Measurements from ENCODE around the gene LRMDA. TPM values are rescaled to one million over a fixed set of nuclear protein-coding genes. Genes with fewer than 3 reads are reported as not detected.

The LRMDA gene
- total RNA-seq, 1 experiment from 2014 or later: 4.8 TPM

DNA sequence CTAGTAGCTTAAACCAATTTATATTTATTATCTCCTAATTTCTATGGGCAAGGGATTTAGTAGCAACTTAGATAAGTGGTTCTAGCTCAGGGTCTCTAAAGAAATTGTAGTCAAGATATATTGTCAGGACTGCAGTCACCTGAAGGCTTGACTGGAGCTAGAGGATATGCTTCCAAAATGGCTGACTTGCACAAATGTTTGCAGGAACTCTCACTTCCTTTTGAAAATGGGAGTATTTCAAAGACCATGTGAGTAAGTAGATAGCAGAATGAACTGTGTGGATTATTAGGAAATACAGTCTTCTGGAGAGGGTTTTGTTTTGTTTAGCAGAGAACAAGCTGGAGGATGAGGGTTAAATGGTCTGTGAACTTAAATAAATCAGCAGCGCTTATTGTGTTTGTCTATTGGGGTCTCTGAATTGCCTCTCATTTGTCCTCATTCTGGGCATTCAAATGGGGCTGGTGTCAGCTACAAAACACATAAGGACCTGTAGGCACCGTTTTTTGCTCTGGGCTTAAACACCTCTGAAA is 524.6 kb downstream of the LRMDA start:
- CTCF ChIA-PET: interaction anchor here (1.7 kb wide), 1 partner anchor 81 kb away, joined by 7 read pairs; no protein-coding TSS in a partner anchor

More for the DNA sequence above, 524.6 kb downstream of the LRMDA start:
- no peaks in the 10 kb centered on the region for H3K36me3 ChIP-seq (ENCODE audit: control insufficient read depth in 1 of 2, insufficient read depth in 2 of 2, low read length in 2 of 2)
- no peak overlapping the region for H3K4me2 ChIP-seq (ENCODE audit: low read length)
- ChIA-PET RAD21 (ENCODE audit: low non-redundant PET in 1 of 2, low total read pairs in 2 of 2, uncharacterized antibody in 2 of 2, unreplicated experiment in 2 of 2) (no interaction called here), POLR2A (interaction anchor here (1.9 kb wide), 1 partner anchor 554 kb away, joined by 7 read pairs; the partner anchor contains the start of gene ZNF503)
- no peaks in the 10 kb centered on the region for H4K20me1 ChIP-seq (ENCODE audit: insufficient read depth)
- no peaks in the 10 kb centered on the region for H3K79me2 ChIP-seq (ENCODE audit: insufficient read depth, low read length)
- BruUV-seq (replicated peaks): no TSS peak
- H3K4me3 ChIP-seq (replicated peaks in 1 of 2; ENCODE audit: low read depth in 1 of 2, low read length in 2 of 2): no peak overlapping the region
- DNase-seq (ENCODE audit: low read depth, low spot score) (no peak), ATAC-seq (no peak)
- H3K27ac ChIP-seq (ENCODE audit: low read depth, low read length): no peak overlapping the region
- no peak overlapping the region for H2AFZ ChIP-seq (ENCODE audit: low read depth, low read length, poor library complexity, severe bottlenecking)
- no peak overlapping the region for H3K9ac ChIP-seq (ENCODE audit: low read length)
- intact Hi-C loops (cut with micrococcal nuclease): no loop called here
- H3K4me1 ChIP-seq (ENCODE audit: control insufficient read depth in 1 of 2, insufficient read depth in 2 of 2, low read length in 2 of 2): peaks cover 5 to 15% of the 10 kb centered on the region in 2 experiments
- no peaks in the 10 kb centered on the region for H3K9me2 ChIP-seq (ENCODE audit: insufficient read depth)
- H3K9me3 ChIP-seq (ENCODE audit: control insufficient read depth in 1 of 2, insufficient read depth in 1 of 2, low read depth in 1 of 2, low read length in 2 of 2): no peaks in the 10 kb centered on the region
- TF ChIP-seq, protein P1, sequence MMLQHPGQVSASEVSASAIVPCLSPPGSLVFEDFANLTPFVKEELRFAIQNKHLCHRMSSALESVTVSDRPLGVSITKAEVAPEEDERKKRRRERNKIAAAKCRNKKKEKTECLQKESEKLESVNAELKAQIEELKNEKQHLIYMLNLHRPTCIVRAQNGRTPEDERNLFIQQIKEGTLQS (IDR thresholded peaks at IDR 0.05): no peak
- TF ChIP-seq JUND (IDR thresholded peaks at IDR 0.05) (no peak), EZH2phosphoT487 (IDR thresholded peaks at IDR 0.05; ENCODE audit: borderline replicate concordance) (no peak), ZNF274 (IDR thresholded peaks at IDR 0.05; ENCODE audit: low read depth, low read length) (no peak), FOSL1 (IDR thresholded peaks at IDR 0.05; ENCODE audit: low read depth) (no peak), CEBPB (IDR thresholded peaks at IDR 0.05; ENCODE audit: low read depth) (no peak), ELF1 (IDR thresholded peaks at IDR 0.05; ENCODE audit: borderline replicate concordance, low read depth) (no peak), TCF7L2 (IDR thresholded peaks at IDR 0.05; ENCODE audit: borderline replicate concordance, extremely low read depth, insufficient read depth, insufficient read length) (no peak), ZFX (IDR thresholded peaks at IDR 0.05) (no peak), SP1 (IDR thresholded peaks at IDR 0.05; ENCODE audit: low read depth) (no peak), CBX3 (IDR thresholded peaks at IDR 0.05; ENCODE audit: low read depth) (no peak), EGR1 (IDR thresholded peaks at IDR 0.05; ENCODE audit: low read depth) (no peak), POLR2A (IDR thresholded peaks at IDR 0.05; ENCODE audit: borderline replicate concordance, extremely low read depth, insufficient read depth, insufficient read length) (no peak)
- TF ChIP-seq, protein P2, sequence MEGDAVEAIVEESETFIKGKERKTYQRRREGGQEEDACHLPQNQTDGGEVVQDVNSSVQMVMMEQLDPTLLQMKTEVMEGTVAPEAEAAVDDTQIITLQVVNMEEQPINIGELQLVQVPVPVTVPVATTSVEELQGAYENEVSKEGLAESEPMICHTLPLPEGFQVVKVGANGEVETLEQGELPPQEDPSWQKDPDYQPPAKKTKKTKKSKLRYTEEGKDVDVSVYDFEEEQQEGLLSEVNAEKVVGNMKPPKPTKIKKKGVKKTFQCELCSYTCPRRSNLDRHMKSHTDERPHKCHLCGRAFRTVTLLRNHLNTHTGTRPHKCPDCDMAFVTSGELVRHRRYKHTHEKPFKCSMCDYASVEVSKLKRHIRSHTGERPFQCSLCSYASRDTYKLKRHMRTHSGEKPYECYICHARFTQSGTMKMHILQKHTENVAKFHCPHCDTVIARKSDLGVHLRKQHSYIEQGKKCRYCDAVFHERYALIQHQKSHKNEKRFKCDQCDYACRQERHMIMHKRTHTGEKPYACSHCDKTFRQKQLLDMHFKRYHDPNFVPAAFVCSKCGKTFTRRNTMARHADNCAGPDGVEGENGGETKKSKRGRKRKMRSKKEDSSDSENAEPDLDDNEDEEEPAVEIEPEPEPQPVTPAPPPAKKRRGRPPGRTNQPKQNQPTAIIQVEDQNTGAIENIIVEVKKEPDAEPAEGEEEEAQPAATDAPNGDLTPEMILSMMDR (IDR thresholded peaks at IDR 0.05 in 2 of 3, conservative IDR thresholded peaks at IDR 0.05 in 1 of 3; ENCODE audit: borderline replicate concordance in 1 of 3, insufficient read depth in 1 of 3, low read depth in 2 of 3, low read length in 2 of 3): no peak
- TF ChIP-seq, protein P3, sequence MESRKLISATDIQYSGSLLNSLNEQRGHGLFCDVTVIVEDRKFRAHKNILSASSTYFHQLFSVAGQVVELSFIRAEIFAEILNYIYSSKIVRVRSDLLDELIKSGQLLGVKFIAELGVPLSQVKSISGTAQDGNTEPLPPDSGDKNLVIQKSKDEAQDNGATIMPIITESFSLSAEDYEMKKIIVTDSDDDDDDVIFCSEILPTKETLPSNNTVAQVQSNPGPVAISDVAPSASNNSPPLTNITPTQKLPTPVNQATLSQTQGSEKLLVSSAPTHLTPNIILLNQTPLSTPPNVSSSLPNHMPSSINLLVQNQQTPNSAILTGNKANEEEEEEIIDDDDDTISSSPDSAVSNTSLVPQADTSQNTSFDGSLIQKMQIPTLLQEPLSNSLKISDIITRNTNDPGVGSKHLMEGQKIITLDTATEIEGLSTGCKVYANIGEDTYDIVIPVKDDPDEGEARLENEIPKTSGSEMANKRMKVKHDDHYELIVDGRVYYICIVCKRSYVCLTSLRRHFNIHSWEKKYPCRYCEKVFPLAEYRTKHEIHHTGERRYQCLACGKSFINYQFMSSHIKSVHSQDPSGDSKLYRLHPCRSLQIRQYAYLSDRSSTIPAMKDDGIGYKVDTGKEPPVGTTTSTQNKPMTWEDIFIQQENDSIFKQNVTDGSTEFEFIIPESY (IDR thresholded peaks at IDR 0.05; ENCODE audit: extremely low read depth, insufficient replicate concordance, low read length): no peak
- no peaks in the 10 kb centered on the region for H3K27me3 ChIP-seq (ENCODE audit: insufficient read depth, low read length)

Data from HCT116 (cell line).